ENCODE results near the gene PLOD2.

The PLOD2 gene

DNA sequence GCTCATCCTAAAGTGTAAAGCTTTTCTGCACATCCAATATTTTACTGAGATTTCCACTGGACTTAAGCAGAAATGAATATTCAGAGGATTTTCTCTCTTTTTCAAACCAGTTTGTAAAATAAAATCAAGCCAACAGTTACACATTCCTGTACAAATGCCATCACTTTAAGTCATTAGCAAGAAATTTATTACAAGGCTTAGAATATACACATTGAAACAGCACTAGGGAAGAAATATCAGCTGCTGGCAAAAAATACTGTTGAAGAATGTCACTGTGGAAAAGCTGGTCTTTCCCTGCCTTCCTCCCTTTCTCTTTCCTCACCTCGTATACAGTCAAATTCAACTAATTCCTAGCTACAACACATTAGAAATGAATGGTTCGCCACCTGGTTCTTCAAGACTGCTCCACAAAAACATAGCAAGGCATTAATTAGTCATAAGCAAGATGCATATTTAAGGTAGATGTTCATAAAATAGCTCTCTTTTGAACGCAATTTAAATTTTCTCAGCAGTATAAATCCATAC is 21.3 kb downstream of the PLOD2 start:
- Histone ChIP-seq H3K9me3 (ENCODE audit: control insufficient read depth, insufficient read depth, low read length) (no peaks in the 10 kb centered on the region), H3K27ac (ENCODE audit: low read depth, low read length) (no peak overlapping the region), H4K20me1 (ENCODE audit: control insufficient read depth, insufficient read depth, low read depth, low read length) (no peaks in the 10 kb centered on the region), H3K79me2 (ENCODE audit: control insufficient read depth, low read length) (no peaks in the 10 kb centered on the region), H3K36me3 (ENCODE audit: control insufficient read depth, low read length) (no peaks in the 10 kb centered on the region), H3K27me3 (ENCODE audit: control insufficient read depth, low read length) (no peaks in the 10 kb centered on the region), H3F3A (ENCODE audit: control insufficient read depth, insufficient read depth) (no peaks in the 10 kb centered on the region), H3K4me1 (ENCODE audit: control insufficient read depth, low read length) (no peaks in the 10 kb centered on the region), H3K4me2 (ENCODE audit: low read length) (no peak overlapping the region), H3K9me2 (replicated peaks; ENCODE audit: control insufficient read depth, low read length) (no peaks in the 10 kb centered on the region), H3K4me3 (ENCODE audit: low read length) (no peak overlapping the region)
- TF ChIP-seq, protein P1, sequence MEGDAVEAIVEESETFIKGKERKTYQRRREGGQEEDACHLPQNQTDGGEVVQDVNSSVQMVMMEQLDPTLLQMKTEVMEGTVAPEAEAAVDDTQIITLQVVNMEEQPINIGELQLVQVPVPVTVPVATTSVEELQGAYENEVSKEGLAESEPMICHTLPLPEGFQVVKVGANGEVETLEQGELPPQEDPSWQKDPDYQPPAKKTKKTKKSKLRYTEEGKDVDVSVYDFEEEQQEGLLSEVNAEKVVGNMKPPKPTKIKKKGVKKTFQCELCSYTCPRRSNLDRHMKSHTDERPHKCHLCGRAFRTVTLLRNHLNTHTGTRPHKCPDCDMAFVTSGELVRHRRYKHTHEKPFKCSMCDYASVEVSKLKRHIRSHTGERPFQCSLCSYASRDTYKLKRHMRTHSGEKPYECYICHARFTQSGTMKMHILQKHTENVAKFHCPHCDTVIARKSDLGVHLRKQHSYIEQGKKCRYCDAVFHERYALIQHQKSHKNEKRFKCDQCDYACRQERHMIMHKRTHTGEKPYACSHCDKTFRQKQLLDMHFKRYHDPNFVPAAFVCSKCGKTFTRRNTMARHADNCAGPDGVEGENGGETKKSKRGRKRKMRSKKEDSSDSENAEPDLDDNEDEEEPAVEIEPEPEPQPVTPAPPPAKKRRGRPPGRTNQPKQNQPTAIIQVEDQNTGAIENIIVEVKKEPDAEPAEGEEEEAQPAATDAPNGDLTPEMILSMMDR (IDR thresholded peaks at IDR 0.05; ENCODE audit: low read depth, low read length, poor library complexity, severe bottlenecking), result no peak

DNA sequence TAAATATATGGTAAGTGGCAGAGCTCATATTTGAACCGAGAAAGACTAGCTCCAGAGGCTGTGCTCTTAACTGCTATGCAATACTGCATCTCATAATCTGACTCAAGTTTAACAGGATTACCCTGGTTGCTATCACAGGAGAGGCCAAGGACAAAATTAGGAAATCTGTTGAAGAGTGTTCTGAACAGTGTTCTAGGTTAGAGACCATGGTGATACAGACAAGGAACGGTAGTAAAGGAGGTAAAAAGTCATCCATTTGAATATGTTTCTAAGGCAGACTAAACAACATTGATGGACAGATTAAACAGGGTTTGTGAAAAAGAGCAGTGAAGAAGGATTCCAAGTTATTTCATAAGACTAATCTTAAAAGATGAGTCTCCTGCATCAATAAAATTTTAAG is 22.1 kb downstream of the PLOD2 start:
- H3K4me1 ChIP-seq (ENCODE audit: control insufficient read depth, low read length), result no peaks in the 10 kb centered on the region
- H3K27me3 ChIP-seq (ENCODE audit: control insufficient read depth, low read length), result no peaks in the 10 kb centered on the region
- no peaks in the 10 kb centered on the region for H4K20me1 ChIP-seq (ENCODE audit: control insufficient read depth, insufficient read depth, low read depth, low read length)
- H3K36me3 ChIP-seq (ENCODE audit: control insufficient read depth, low read length), result no peaks in the 10 kb centered on the region
- no peaks in the 10 kb centered on the region for H3K79me2 ChIP-seq (ENCODE audit: control insufficient read depth, low read length)
- no peaks in the 10 kb centered on the region for H3K9me3 ChIP-seq (ENCODE audit: control insufficient read depth, insufficient read depth, low read length)
- H3K4me3 ChIP-seq (ENCODE audit: low read length), result no peak overlapping the region
- TF ChIP-seq, protein P1 (IDR thresholded peaks at IDR 0.05; ENCODE audit: low read depth, low read length, poor library complexity, severe bottlenecking), result no peak
- TF ChIP-seq EZH2phosphoT487 (IDR thresholded peaks at IDR 0.05; ENCODE audit: borderline replicate concordance, low read length), result no peak
- H3K27ac ChIP-seq (ENCODE audit: low read depth, low read length), result no peak overlapping the region
- H3K4me2 ChIP-seq (ENCODE audit: low read length), result no peak overlapping the region
- H3K9me2 ChIP-seq (replicated peaks; ENCODE audit: control insufficient read depth, low read length), result no peaks in the 10 kb centered on the region
- no peaks in the 10 kb centered on the region for H3F3A ChIP-seq (ENCODE audit: control insufficient read depth, insufficient read depth)

DNA sequence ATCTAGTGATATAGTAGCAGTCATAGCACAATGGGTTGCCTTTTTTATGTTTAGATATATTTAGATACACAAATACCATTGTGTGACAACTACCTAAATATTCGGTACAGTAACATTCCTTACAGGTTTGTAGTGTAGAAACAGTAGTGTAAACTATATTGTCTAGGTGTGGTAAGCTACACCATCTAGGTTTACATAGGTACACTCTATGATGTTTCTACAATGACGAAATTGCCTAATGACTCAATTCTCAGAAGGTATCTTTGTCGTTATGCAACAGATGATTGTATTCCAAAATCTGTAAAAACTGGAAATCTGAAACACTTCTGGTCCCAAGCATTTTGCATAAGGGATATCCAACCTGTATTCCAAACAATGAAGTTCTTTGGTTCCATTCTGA is 24.3 kb downstream of the PLOD2 start:
- TF ChIP-seq, protein P1 (IDR thresholded peaks at IDR 0.05; ENCODE audit: low read depth, low read length, poor library complexity, severe bottlenecking), result no peak
- TF ChIP-seq EZH2phosphoT487 (IDR thresholded peaks at IDR 0.05; ENCODE audit: borderline replicate concordance, low read length), result no peak
- Histone ChIP-seq H3K4me2 (ENCODE audit: low read length) (no peak overlapping the region), H3K79me2 (ENCODE audit: control insufficient read depth, low read length) (no peaks in the 10 kb centered on the region), H3K36me3 (ENCODE audit: control insufficient read depth, low read length) (no peaks in the 10 kb centered on the region), H3K9me3 (ENCODE audit: control insufficient read depth, insufficient read depth, low read length) (no peaks in the 10 kb centered on the region), H3K9me2 (replicated peaks; ENCODE audit: control insufficient read depth, low read length) (no peaks in the 10 kb centered on the region), H3K4me1 (ENCODE audit: control insufficient read depth, low read length) (no peaks in the 10 kb centered on the region), H3K27me3 (ENCODE audit: control insufficient read depth, low read length) (no peaks in the 10 kb centered on the region), H3K27ac (ENCODE audit: low read depth, low read length) (no peak overlapping the region), H4K20me1 (ENCODE audit: control insufficient read depth, insufficient read depth, low read depth, low read length) (no peaks in the 10 kb centered on the region), H3K4me3 (ENCODE audit: low read length) (no peak overlapping the region), H3F3A (ENCODE audit: control insufficient read depth, insufficient read depth) (no peaks in the 10 kb centered on the region)

Measured in DOHH2 (cell line).